HG03196 (cell line): ENCODE measurements around the gene ZCCHC7.

Source experiments
- ATAC-seq: cut with Tn5 transposase; IDR thresholded peaks from one replicate; pipeline ENCODE4 v1.9.1; 2021; ENCODE audit not compliant: unreplicated experiment

Gene ZCCHC7

GRCh38 chr9:37243588-37244345, 123.4 kb downstream of the ZCCHC7 start:
- ATAC-seq = no peak

DNA sequence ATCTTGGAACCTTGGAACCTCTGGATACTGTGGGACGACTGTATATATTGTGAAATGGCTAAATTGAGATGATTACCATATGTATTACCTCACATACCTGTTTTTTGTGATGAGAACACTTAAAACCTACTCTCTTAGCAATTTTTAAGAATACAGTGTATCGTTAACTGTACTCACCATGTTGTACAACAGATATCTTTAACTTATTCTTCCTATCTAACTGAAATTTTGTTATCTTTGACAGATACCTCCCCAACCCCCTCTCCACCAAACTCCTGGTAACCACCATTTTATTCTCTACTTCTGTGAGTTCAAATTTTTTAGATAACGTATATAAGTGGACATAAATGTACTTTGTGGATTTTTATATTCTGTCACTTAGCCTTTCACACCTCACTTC, 126.5 kb downstream of the ZCCHC7 start:
- no peak for ATAC-seq

DNA sequence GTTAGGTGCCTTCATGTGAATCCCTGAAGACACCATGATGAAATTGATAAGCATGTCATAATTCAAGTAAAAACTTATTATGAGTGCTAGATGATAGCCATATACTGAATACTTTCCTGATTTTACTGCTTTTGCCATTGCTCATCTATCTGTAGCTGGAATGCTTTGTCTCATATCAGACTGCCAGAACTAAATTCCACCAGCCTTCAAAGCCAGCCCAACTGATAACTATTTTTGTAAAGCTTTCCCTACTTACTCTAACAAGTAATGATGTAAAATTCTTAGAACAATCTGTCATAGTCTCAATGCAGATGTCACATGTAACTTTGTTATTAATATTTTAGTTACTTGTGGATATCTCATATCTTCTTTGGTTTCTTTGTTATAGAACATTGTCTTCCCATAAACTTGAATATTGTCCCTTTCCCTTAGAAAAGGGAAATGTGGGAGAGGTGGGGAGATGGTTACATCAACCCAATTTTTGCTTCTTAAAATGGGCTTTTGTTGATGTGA, 128.3 kb downstream of the ZCCHC7 start:
- no peak for ATAC-seq

GRCh38 chr9:37251452-37251851, 131.1 kb downstream of the ZCCHC7 start:
- no peak for ATAC-seq

DNA sequence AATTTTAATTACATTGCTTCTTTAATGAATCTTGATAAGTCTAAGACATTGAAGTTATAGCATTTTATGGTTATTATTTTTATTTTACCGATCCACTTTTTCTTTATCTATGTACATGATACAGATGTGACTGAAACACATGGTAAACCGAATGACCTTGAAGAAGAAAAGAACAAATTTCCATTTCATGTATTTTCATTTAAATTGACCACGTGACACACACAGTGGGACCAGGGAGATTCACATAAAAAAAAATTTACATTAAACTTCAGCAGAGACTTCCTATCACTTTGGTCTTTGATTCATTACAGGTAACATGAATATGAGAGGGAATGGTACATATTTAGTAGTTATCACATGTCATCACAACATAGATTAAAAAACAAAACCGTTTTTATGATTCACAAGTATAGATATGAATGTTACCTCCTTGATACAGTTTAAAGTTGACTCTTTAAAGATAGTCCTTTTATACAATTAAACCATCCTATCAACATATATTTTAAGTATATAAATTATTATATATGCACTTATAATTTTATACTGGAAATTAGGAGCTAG, 133.1 kb downstream of the ZCCHC7 start:
- no peak for ATAC-seq

- ATAC-seq = no peak
These were observed 134.8 kb downstream of the ZCCHC7 start for GRCh38 chr9:37255187-37255586.

GRCh38 chr9:37255944-37256862, 135.8 kb downstream of the ZCCHC7 start:
- no peak for ATAC-seq

DNA sequence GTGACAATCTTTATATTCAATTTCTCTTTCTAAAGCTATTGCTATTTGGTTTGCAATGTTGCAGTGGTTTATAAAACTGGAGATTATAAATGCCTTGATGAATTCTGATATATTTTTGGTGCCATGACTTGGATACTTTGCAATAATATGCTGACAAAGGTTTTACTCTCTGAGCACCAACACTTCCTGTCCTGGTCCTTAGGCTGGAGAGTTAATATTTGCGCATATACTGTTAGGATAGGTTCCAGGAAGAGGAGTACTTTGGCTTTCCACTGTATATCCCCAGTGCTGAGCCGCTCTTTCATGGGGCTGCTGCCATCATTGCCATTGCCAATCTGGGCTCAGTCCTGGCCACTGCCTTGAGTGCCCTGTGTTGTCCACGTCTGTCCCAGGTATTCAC, 139.6 kb downstream of the ZCCHC7 start:
- ATAC-seq = no peak

- no peak for ATAC-seq
These were observed 142.0 kb downstream of the ZCCHC7 start for GRCh38 chr9:37262410-37262809.

DNA sequence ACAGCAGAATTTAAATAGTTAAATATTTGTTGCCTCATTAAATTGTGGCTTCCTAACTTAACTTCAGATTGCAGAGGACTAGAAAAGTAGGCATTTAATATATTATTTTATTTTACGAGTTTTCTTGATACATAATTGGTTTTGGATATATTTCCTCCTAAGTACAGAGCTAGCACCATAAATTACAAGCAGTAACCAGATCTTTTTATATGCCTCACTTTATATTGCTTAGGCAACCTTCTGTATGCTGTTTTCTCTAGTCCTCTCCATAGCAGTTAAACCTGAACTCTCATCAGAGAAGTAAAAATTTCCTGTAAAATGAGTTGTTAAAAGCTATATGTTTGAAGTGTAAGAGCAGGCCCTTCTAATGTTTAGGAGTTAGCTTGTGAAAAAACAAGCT, 144.2 kb downstream of the ZCCHC7 start:
- ATAC-seq = no peak

DNA sequence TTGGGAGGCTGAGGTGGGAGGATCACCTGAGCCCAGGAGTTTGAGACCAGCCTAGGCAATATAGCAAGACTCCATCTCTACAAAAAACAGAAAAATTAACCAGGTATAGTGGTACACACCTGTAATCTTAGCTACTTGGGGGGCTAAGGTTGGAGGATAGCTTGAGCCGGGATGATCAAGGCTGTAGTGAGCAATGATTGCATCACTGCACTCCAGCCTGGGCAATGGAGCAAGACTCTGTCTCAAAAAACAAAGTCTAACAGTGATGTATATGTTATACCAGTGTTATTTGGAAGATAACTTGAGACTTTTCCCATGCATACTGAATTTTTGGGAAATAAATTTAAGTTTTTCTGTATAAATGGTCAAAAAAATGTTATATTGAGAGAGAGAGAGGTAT, 146.3 kb downstream of the ZCCHC7 start:
- no peak for ATAC-seq

DNA sequence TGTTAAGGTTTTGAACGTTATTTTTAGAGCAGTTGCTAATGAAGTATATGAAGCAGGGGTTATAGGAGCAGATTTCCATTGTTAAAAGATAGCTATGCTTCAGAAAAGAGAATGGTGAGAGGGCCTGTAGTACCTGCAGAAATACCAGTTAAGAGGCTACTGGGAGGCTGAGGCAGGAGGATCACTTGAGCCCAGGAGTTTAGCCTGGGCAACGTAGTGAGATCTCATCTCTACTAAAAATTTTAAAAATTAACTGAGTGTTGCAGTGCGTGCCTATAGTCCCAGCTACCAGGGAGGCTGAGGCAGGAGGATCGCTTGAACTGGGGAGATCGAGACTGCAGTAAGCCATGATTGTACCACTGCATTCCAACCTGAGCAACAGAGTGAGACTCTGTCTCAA, 148.8 kb downstream of the ZCCHC7 start:
- no peak for ATAC-seq

DNA sequence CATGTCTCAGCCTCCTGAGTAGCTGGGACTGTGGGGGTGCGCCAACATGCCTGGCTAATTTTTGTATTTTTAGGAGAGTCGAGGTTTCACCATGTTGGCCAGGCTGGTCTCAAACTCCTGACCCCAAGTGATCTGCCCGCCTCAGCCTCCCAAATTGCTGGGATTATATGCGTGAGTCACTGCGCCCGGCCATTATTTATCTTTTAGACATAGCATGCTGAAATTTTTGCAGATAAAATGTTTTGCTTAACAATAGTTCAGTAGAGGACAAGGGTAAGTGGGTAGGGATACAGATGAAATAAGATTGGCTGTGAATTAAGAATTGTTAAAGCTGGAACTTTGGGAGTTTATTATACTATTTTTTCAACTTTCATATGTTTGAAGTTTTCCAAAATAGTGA, 151.3 kb downstream of the ZCCHC7 start:
- ATAC-seq = no peak

- no peak for ATAC-seq
These were observed 153.2 kb downstream of the ZCCHC7 start for GRCh38 chr9:37273595-37273994.

DNA sequence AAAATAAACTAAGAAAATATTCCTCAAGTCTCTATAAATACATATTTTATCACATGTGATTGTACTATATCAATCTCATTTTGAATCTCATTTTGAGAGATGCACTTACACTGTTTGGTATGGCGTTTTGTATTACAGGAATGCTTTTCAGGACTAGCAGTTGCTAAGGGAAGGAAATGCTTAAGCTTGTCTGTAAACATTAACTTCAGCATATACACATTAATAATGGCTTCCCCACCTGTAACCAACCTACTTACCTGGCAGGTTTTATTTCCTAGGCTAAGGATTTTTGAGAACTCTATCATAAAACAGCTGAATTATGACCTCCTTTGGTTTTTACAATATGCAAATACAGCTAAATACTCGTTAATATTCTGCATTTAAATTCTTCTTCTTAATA, 161.2 kb downstream of the ZCCHC7 start:
- ATAC-seq = no peak

DNA sequence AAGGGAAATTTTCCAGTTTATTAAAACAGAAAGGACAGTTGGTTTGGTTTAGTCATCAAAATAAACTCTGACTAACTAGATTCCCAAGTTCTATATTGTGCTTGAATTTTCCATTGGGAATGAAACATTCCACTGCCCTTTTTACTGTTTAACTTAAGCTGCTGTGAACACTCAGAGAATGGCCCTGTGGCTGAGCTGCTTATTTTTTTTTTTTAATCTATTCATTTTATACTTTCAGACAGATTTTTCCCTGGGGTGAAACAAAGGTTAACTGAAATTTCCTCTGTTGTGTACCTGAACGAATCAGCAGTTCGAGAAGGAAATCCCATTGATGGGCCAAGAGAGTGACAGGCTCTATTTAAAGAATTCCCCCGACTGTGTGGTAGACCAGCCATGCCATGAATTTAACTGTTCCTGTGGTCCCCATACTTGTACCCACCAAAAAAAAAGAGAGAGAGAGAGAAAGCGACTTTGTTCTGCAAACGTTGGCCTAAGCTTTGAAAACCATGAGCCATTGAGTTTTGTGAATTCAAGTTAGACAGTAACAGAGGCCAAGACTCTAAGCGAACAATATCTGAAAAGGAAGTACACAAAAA, 163.5 kb downstream of the ZCCHC7 start:
- ATAC-seq = peak; percentile 42

DNA sequence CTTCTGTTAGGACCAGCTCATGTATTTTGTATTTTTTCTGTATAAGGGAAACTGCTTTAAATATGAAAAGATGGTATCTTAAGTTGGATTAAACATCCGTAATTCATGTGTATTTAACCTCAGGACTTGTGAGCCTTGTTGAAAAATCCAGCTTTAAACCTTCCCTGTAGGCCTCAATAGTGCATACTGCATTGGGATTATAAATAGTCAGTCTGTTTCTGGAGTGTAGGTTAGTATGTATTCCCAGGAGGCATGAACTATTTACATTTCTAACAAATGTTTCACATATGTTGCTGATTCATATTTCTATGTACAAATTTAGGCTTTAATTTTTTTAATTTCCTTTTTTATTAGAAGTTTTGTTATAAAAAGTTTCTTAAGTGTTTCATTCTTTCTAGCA, 164.3 kb downstream of the ZCCHC7 start:
- ATAC-seq = no peak

- ATAC-seq = no peak
These were observed 166.3 kb downstream of the ZCCHC7 start for GRCh38 chr9:37286530-37287175.

DNA sequence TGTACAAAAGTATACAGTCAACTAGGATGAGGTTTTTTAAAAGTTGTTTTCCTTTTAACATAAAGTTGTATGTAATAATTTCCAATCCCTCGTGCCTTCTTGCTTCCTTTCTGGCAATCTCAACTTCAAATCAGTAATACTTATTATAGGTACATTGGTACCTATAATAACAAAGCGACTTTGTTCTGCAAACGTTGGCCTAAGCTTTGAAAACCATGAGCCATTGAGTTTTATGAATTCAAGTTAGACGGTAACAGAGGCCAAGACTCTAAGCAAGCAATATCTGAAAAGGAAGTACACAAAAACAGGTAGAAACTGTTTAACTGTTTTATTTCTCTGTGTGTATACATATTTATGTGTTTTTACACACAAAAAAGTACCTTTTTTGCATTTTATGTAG, 166.9 kb downstream of the ZCCHC7 start:
- no peak for ATAC-seq

DNA sequence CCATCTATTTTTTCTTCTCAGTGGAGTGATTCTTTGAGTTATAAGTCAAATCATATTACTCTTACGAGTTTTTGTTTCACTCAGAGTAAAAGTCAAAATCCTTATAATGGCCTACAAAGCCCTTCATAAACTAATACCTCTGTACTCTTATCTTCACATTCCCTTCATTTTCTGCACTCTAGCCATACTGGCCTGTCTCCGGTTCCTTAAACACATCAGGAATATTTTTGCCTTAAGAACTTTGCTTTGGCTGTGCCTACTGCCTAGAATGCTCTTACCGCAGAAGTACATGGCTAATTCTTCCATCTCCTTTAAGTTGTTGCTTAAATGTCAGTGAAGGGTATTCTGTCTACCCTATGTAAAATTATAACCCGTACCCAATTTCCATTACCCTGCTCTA, 169.3 kb downstream of the ZCCHC7 start:
- ATAC-seq = no peak
